A549 (cell line): ENCODE measurements around the gene NUDT2. TPM values are rescaled to one million over a fixed set of nuclear protein-coding genes. Genes with fewer than 3 reads are reported as not detected.
A peak's percentile ranks its signal among the peaks of the same experiment; 100 is the strongest.

Experiments
- ATAC-seq, 2 experiments: fragments of 200-7000 bp in 1 of 2; fragments of >200 bp in 1 of 2; cut with Nextera tagmentation in 1 of 2; cut with Tn5 transposase in 1 of 2; 3 replicates each; pipeline versions ENCODE4 v1.8.0 to v1.9.1; 2018 to 2020; ENCODE audit warnings: mild to moderate bottlenecking in 1 of 2, moderate library complexity in 1 of 2
- CTCF ChIA-PET: fragments of 300-600 bp; sonication (Branson Sonifier 250); formaldehyde crosslinking; extraction: SDS; loops from one replicate; lab custom pipeline; 2021; ENCODE audit warnings: antibody characterized with exemption, inconsistent platforms; lab: Yijun Ruan, JAX
- POLR2A ChIA-PET: fragments of 350-600 bp; formaldehyde crosslinking; extraction: SDS; loops from one replicate; lab custom pipeline; 2021; ENCODE audit warnings: antibody characterized with exemption, inconsistent platforms; lab: Yijun Ruan, JAX
- DNase-seq, 2 experiments: peaks; one replicate each; pipeline versions ENCODE4 v3.0.0 to v3.0.0-alpha.2; 2011 to 2016; ENCODE audit warnings: low read depth in 1 of 2, low spot score in 1 of 2
- FAIRE-seq: peaks from 2 replicates; lab custom pipeline; 2011; peaks lifted over from hg19 to GRCh38; lab: Jason Lieb, UNC
- H3K27ac ChIP-seq, 2 experiments: fragments of >200 bp; sonication (Bioruptor Twin); formaldehyde crosslinking; 3 replicates each; pipeline ENCODE4 v1.5.1; 2016 to 2017
- H3K4me1 ChIP-seq: fragments of >200 bp; sonication (Bioruptor Twin); formaldehyde crosslinking; 3 replicates; pipeline ENCODE4 v1.6.1; 2016
- H3K4me2 ChIP-seq: fragments of >200 bp; sonication (Bioruptor Twin); formaldehyde crosslinking; 3 replicates; pipeline ENCODE4 v1.6.1; 2016
- H3K4me3 ChIP-seq: fragments of >200 bp; sonication (Bioruptor Twin); formaldehyde crosslinking; 3 replicates; pipeline ENCODE4 v1.5.1; 2016
- H3K9me3 ChIP-seq: fragments of >200 bp; sonication (Bioruptor Twin); formaldehyde crosslinking; 3 replicates; pipeline ENCODE4 v1.6.1; 2016
- ATOH8 ChIP-seq: fragments of 250-450 bp; sonication (Bioruptor Pico); IDR thresholded peaks from 2 replicates; pipeline ENCODE4 v1.5.0; 2020; ENCODE audit warnings: low read depth, mild to moderate bottlenecking, moderate library complexity
- BCL3 ChIP-seq: fragments of >200 bp; sonication (Bioruptor Twin); formaldehyde crosslinking; IDR thresholded peaks from 3 replicates; pipeline ENCODE4 v1.6.1; 2016
- CHD2 ChIP-seq: fragments of 150-350 bp; IDR thresholded peaks from 2 replicates; pipeline ENCODE4 v1.6.1; 2014; ENCODE audit warnings: low read length; ENCODE audit not compliant: partially characterized antibody
- E2F6 ChIP-seq: IDR thresholded peaks from 2 replicates; pipeline ENCODE4 v1.6.1; 2012; ENCODE audit warnings: low read depth, borderline replicate concordance
- ESRRA ChIP-seq: fragments of 150-350 bp; IDR thresholded peaks from 2 replicates; pipeline ENCODE4 v1.6.1; 2014; ENCODE audit warnings: mild to moderate bottlenecking, low read length, borderline replicate concordance
- FOSB ChIP-seq: fragments of 250-450 bp; sonication (Bioruptor Pico); IDR thresholded peaks from 2 replicates; pipeline ENCODE4 v1.5.0; 2020; ENCODE audit warnings: mild to moderate bottlenecking, moderate library complexity
- HDAC2 ChIP-seq: fragments of 200-600 bp; sonication (generic); IDR thresholded peaks from 2 replicates; pipeline ENCODE4 v1.6.1; 2016
- HES2 ChIP-seq: fragments of >200 bp; sonication (Bioruptor Twin); formaldehyde crosslinking; IDR thresholded peaks from 2 replicates; pipeline ENCODE4 v1.6.1; 2016
- HOXB13 ChIP-seq: fragments of 250-450 bp; sonication (Bioruptor Pico); IDR thresholded peaks from 2 replicates; pipeline ENCODE4 v1.5.0; 2020; ENCODE audit warnings: low read depth, mild to moderate bottlenecking, moderate library complexity
- HOXB5 ChIP-seq: fragments of 250-450 bp; sonication (Bioruptor Pico); IDR thresholded peaks from 2 replicates; pipeline ENCODE4 v1.5.0; 2020; ENCODE audit warnings: mild to moderate bottlenecking, moderate library complexity
- JUN ChIP-seq, 2 experiments: fragments of >200 bp; sonication (Bioruptor Twin); formaldehyde crosslinking; IDR thresholded peaks; 2 replicates in 1 of 2; 3 replicates in 1 of 2; pipeline ENCODE4 v1.6.1; 2016 to 2017
- KDM1A ChIP-seq: fragments of 200-600 bp; sonication (generic); IDR thresholded peaks from 2 replicates; pipeline ENCODE4 v1.6.1; 2016; ENCODE audit warnings: low read depth, mild to moderate bottlenecking
- MAX ChIP-seq: IDR thresholded peaks from 2 replicates; pipeline ENCODE4 v1.6.1; 2012
- MAZ ChIP-seq: fragments of 150-350 bp; IDR thresholded peaks from 2 replicates; pipeline ENCODE4 v1.6.1; 2014; ENCODE audit warnings: antibody characterized with exemption, low read depth, low read length, borderline replicate concordance
- NFE2L2 ChIP-seq: fragments of 150-350 bp; conservative IDR thresholded peaks from 2 replicates; pipeline ENCODE4 v1.6.1; 2014; ENCODE audit warnings: low read length
- NPAS2 ChIP-seq: fragments of 250-450 bp; sonication (Bioruptor Pico); IDR thresholded peaks from 2 replicates; pipeline ENCODE4 v1.8.0; 2022; ENCODE audit warnings: mild to moderate bottlenecking, moderate library complexity, borderline replicate concordance
- PHF8 ChIP-seq: fragments of 200-600 bp; sonication (generic); IDR thresholded peaks from 2 replicates; pipeline ENCODE4 v1.6.1; 2016; ENCODE audit warnings: low read depth, mild to moderate bottlenecking, antibody characterized with exemption, moderate library complexity, borderline replicate concordance
- POLR2AphosphoS2 ChIP-seq: conservative IDR thresholded peaks from 2 replicates; pipeline ENCODE4 v1.6.1; 2012; ENCODE audit warnings: low read length, improper control_type of control experiment, inconsistent platforms
- REST ChIP-seq: fragments of 200-600 bp; sonication (generic); IDR thresholded peaks from 2 replicates; pipeline ENCODE4 v1.6.1; 2016; ENCODE audit warnings: antibody characterized with exemption, mild to moderate bottlenecking, moderate library complexity
- RFX5 ChIP-seq: fragments of 450-650 bp; IDR thresholded peaks from 2 replicates; pipeline ENCODE4 v1.7.1; 2014; ENCODE audit warnings: antibody characterized with exemption, mild to moderate bottlenecking, moderate library complexity
- TFCP2L1 ChIP-seq: fragments of 250-450 bp; sonication (Bioruptor Pico); IDR thresholded peaks from 2 replicates; pipeline ENCODE4 v1.5.0; 2021; ENCODE audit warnings: mild to moderate bottlenecking
- TP53 ChIP-seq: fragments of 250-450 bp; sonication (Bioruptor Pico); IDR thresholded peaks from 2 replicates; pipeline ENCODE4 v1.5.0; 2021; ENCODE audit warnings: mild to moderate bottlenecking, moderate library complexity
- USF2 ChIP-seq: fragments of 450-650 bp; IDR thresholded peaks from 2 replicates; pipeline ENCODE4 v1.6.1; 2014; ENCODE audit warnings: antibody characterized with exemption
- WGBS: methylation state at CpG from one replicate; pipeline ENCODE4 v1.1.6; 2017; ENCODE audit errors: missing lambda C conversion rate; 5-methylcytosine and 5-hydroxymethylcytosine counted together
- polyA plus RNA-seq, 4 experiments: library from polyadenylated mRNA; depleted of rRNA in 3 of 4; stranded (reverse); fragments of >200 nt; fragmentation: RNase III in 1 of 4; extraction: RNeasy Plus Mini Kit Qiagen cat#74134 plus additional on column Dnase treatment in 1 of 4; gene quantifications; 2 replicates in 3 of 4; 3 replicates in 1 of 4; pipeline ENCODE4 v1.2.3, GENCODE V29; 2011 to 2017

Gene NUDT2
- polyA plus RNA-seq, 2 of the 4 experiments (the other 2 are of a cell fraction) = 25.5 to 26.4 TPM

GRCh38 chr9:34311499-34312185 is 17.7 kb upstream of the NUDT2 start:
- no peak for DNase-seq
- Histone ChIP-seq H3K4me3 (no peak overlapping the region), H3K27ac (no peak overlapping the region), H3K4me1 (peaks cover 7% of the 10 kb centered on the region; the same call in 1 of the 3 replicates), H3K4me2 (no peak overlapping the region), H3K9me3 (no peaks in the 10 kb centered on the region)
- ATAC-seq = no peak
- POLR2A ChIA-PET = no interaction called here
- CTCF ChIA-PET = no interaction called here
- WGBS = 87% methylated on average over 6 of the region's 6 CpGs
- peak; percentile 13 for FAIRE-seq
- TF ChIP-seq NFE2L2 (no peak), BCL3 (no peak), HDAC2 (no peak), ESRRA (no peak), PHF8 (no peak), USF2 (no peak), FOSB (CRISPR knock-in tag) (no peak), MAX (no peak), REST (no peak), HOXB13 (CRISPR knock-in tag) (no peak), POLR2AphosphoS2 (no peak), MAZ (no peak), NPAS2 (CRISPR knock-in tag) (no peak), TFCP2L1 (CRISPR knock-in tag) (no peak), RFX5 (no peak), ATOH8 (no peak), CHD2 (no peak), E2F6 (no peak)

GRCh38 chr9:34317436-34317835 is 11.9 kb upstream of the NUDT2 start:
- 89% methylated on average over 2 of the region's 2 CpGs for WGBS
- ChIA-PET POLR2A (no interaction called here), CTCF (interaction anchor here (0.6 kb wide), 1 partner anchor 15 kb away, joined by 4 read pairs; no protein-coding TSS in a partner anchor)
- no peak for TF ChIP-seq NFE2L2
- TF ChIP-seq KDM1A = no peak
- TF ChIP-seq TP53 (CRISPR knock-in tag) = no peak
- no peak for TF ChIP-seq HES2
- no peak for TF ChIP-seq HOXB5
- TF ChIP-seq CHD2 = no peak
- no peak for TF ChIP-seq JUN (IDR thresholded peaks at IDR 0.05)
- no peak for TF ChIP-seq REST
- ATAC-seq (no peak), FAIRE-seq (no peak), DNase-seq (no peak)
- no peaks in the 10 kb centered on the region for H3K4me1 ChIP-seq
- no peaks in the 10 kb centered on the region for H3K9me3 ChIP-seq
- H3K4me2 ChIP-seq = no peak overlapping the region
- no peak overlapping the region for H3K4me3 ChIP-seq
- no peak overlapping the region for H3K27ac ChIP-seq
